Uterine smooth muscle cell (primary cell): ENCODE results near the gene KBTBD6. TPM values are rescaled to one million over a fixed set of nuclear protein-coding genes. Genes with fewer than 3 reads are reported as not detected.

Experiments used
- total RNA-seq: library from RNA; depleted of rRNA; stranded (reverse); fragments of >200 nt; gene quantifications from 2 replicates; pipeline ENCODE4 v1.2.3, GENCODE V29; 2014

KBTBD6 gene, protein sequence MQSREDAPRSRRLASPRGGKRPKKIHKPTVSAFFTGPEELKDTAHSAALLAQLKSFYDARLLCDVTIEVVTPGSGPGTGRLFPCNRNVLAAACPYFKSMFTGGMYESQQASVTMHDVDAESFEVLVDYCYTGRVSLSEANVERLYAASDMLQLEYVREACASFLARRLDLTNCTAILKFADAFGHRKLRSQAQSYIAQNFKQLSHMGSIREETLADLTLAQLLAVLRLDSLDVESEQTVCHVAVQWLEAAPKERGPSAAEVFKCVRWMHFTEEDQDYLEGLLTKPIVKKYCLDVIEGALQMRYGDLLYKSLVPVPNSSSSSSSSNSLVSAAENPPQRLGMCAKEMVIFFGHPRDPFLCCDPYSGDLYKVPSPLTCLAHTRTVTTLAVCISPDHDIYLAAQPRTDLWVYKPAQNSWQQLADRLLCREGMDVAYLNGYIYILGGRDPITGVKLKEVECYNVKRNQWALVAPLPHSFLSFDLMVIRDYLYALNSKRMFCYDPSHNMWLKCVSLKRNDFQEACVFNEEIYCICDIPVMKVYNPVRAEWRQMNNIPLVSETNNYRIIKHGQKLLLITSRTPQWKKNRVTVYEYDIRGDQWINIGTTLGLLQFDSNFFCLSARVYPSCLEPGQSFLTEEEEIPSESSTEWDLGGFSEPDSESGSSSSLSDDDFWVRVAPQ
- 9.5 and 10.8 TPM in 2 replicates for total RNA-seq

DNA sequence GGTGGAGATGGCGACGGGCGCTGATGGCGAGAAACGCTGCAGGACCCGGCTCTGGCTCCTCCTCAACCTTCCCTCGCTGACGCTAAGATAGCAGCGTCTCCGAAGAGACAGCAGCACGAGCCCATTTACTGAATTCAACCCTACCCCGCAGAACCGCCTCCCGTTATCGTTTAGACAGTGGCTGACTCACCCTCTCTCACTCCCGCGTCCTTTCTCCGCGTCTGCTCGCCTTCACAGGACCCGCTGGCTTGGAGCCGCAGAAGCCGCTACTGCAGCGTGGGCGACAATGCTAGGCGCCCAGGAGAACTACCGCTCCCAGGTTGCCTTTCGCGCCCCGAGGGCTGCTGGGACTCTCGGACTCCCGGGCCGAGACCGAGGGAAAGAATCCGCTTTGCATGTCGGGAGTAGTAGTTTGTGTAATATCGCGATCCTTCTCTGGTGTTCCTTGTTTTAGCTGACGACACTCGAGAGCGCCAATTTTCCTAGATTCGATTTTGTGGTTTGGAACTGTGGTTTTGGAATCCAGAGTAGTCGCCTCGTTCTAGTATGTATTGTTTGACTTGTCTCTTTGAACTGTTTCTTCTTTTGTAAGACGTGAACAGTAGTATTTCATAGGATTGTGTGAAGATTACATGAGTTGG, at the start of gene KBTBD6:
KBTBD6 (minus strand) TSS at position 291 of the 641 bp plus-strand sequence. CDS start 291 bp downstream, outside the sequence.

Other genes with a start within 250 kb of the KBTBD6 start
- 30.7 and 31.8 TPM in 2 replicates for gene ELF1, start 113.5 kb downstream of the KBTBD6 start, total RNA-seq
- 13.8 and 15.2 TPM in 2 replicates for gene WBP4, start 71.3 kb downstream of the KBTBD6 start, total RNA-seq
- 3.6 and 3.7 TPM in 2 replicates for gene KBTBD7, start 61.8 kb upstream of the KBTBD6 start, total RNA-seq
- 13.5 TPM in 2 replicates for gene MTRF1, start 130.8 kb upstream of the KBTBD6 start, total RNA-seq
- gene NAA16, start 178.5 kb upstream of the KBTBD6 start, total RNA-seq = 14.6 and 15.5 TPM in 2 replicates